B cell (primary cell): ENCODE measurements around the gene CASR.

Source experiments
- CTCF ChIP-seq: fragments of 200-600 bp; IDR thresholded peaks from one replicate; pipeline ENCODE4 v1.8.0; 2022; ENCODE audit warnings: antibody characterized with exemption, mild to moderate bottlenecking
- EZH2 ChIP-seq: IDR thresholded peaks from 2 replicates; pipeline ENCODE4 v1.6.1; 2012; ENCODE audit warnings: borderline replicate concordance, low read depth, mild to moderate bottlenecking, moderate library complexity, low read length; ENCODE audit not compliant: insufficient read depth, poor library complexity, severe bottlenecking

DNA sequence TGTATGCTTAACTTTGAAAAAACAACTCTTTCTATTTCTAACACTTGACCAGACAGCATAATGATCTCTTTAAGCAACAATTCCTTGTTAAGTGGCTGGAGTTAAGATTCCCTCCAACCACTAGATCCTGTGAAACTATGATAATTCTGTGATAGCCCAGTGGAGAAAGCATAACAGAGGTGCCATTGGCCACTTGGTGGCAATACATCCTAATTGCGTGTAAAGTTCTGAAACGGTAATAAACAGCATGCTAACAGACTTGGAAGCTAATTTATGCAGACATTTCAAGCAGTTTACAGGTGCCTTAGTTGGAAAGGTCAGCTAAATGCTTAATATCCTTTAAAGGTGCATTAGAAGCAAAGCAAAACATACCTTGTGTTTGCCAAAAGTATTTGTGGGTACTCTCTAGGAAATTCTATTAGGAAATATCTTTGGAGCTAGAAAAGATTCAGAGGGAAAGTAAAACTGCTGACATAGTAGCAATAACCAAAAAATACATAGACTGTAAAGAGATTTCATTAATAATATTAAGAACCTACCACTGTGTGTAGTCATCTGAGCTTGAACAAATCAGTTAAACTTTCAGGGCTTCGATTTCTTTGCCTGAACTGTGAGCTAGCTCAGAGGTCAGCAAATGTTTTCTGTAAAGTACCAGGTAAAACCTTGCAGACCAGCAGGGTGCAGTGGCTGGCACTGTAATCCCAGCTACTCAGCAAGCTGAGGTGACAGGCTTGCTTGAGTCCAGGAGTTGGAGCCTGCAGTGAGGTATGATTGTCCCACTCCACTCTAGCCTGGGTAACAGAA lies 122.6 kb downstream of the CASR start:
- TF ChIP-seq CTCF = no peak
- TF ChIP-seq EZH2 = no peak
